ENCODE results near the gene SNRNP70. TPM values are rescaled to one million over a fixed set of nuclear protein-coding genes. Genes with fewer than 3 reads are reported as not detected.

Gene SNRNP70
- total and polyA plus RNA-seq, 10 of the 15 experiments (the other 5 are each of a cell fraction or from before 2014, with no cell fraction given), result 2.7 to 453 (median 159) TPM

GRCh38 chr19:49149652-49150105 lies 64.4 kb downstream of the SNRNP70 start:
- H3K27me3 ChIP-seq (replicated peaks in 1 of 2; ENCODE audit: control insufficient read depth in 2 of 2, insufficient read depth in 2 of 2, low read length in 1 of 2), result peaks cover 6 to 22% of the 10 kb centered on the region in 2 experiments
- no TSS peak for BruUV-seq (replicated peaks)
- H3K9ac ChIP-seq (ENCODE audit: control insufficient read depth, insufficient read depth, low read length), result no peak overlapping the region
- intact Hi-C loops (cut with micrococcal nuclease; ENCODE audit: unreplicated experiment) (loop anchor here (5.0 kb wide), 1 partner anchor 58 kb away; no protein-coding TSS in a partner anchor), in situ Hi-C loops (cut with MboI) (no loop called here)
- CTCF ChIA-PET, result interaction anchor here (1.0 to 6.0 kb wide), 3 partner anchors 49 to 156 kb away, joined by 3 to 54 read pairs (median 9); partner anchors contain the start of genes GYS1 and RUVBL2
- no peaks in the 10 kb centered on the region for H4K20me1 ChIP-seq (ENCODE audit: control insufficient read depth, insufficient read depth)
- H3K4me3 ChIP-seq, result peak overlapping the region; percentile 63; the same call in 1 of the 2 replicates
- peaks cover 4% of the 10 kb centered on the region; the same call in 2 of the 3 replicates for H3K9me3 ChIP-seq (replicated peaks; ENCODE audit: control insufficient read depth, insufficient read depth, low read length)
- FAIRE-seq (no peak), DNase-seq (ENCODE audit: low read depth, low spot score) (no peak), ATAC-seq (no peak)
- H2AFZ ChIP-seq (ENCODE audit: control insufficient read depth, low read depth, low read length), result no peak overlapping the region
- H3K4me2 ChIP-seq (ENCODE audit: control insufficient read depth, insufficient read depth), result peak overlapping the region; percentile 82
- no peak overlapping the region for H3K27ac ChIP-seq (ENCODE audit: control insufficient read depth, insufficient read depth)
- POLR2A ChIA-PET, result interaction anchor here (1.0 kb wide), 1 partner anchor 156 kb away, joined by 3 read pairs; the partner anchor contains the start of gene RUVBL2
- no peaks in the 10 kb centered on the region for H3K79me2 ChIP-seq (ENCODE audit: control insufficient read depth, insufficient read depth, low read length)
- no peaks in the 10 kb centered on the region for H3K36me3 ChIP-seq (ENCODE audit: control insufficient read depth in 2 of 2, insufficient read depth in 2 of 2, low read length in 1 of 2)
- H3K4me1 ChIP-seq (ENCODE audit: control insufficient read depth, insufficient read depth, low read length), result peaks cover 10% of the 10 kb centered on the region
- TF ChIP-seq SREBF1 (IDR thresholded peaks at IDR 0.05; ENCODE audit: low read length), result 0 out of 2 replicates have a peak, but pooled peaks have one; percentile 36
- no peak for TF ChIP-seq MXI1 (IDR thresholded peaks at IDR 0.05; ENCODE audit: low read depth, low read length)
- TF ChIP-seq FOXK2 (IDR thresholded peaks at IDR 0.05), result peak; percentile 83
- TF ChIP-seq BHLHE40 (IDR thresholded peaks at IDR 0.05; ENCODE audit: borderline replicate concordance in 1 of 2, low read depth in 2 of 2, low read length in 1 of 2), result peak in 1 of 2 experiments; percentile 29; a peak in 2 of 4 replicates
- TF ChIP-seq BCLAF1 (IDR thresholded peaks at IDR 0.05), result 0 out of 2 replicates have a peak, but pooled peaks have one; percentile 64
- RAD21 ChIA-PET (ENCODE audit: unreplicated experiment), result interaction anchor here (1.0 to 1.6 kb wide), 2 partner anchors 22 to 52 kb away, joined by 4 to 5 read pairs; no protein-coding TSS in a partner anchor
- SMC1A ChIA-PET (ENCODE audit: uncharacterized antibody, unreplicated experiment), result no interaction called here
- 4% methylated on average over 23 of the region's 23 CpGs for WGBS (ENCODE audit: insufficient coverage, insufficient replicate concordance, low lambda C conversion rate, missing lambda C conversion rate)

Measured in GM12878 (cell line).